GM19455 (cell line): ENCODE results near the gene SNX11.

ENCODE experiments used
- ATAC-seq: cut with Tn5 transposase; IDR thresholded peaks from one replicate; pipeline ENCODE4 v1.9.1; 2021; ENCODE audit not compliant: unreplicated experiment

The SNX11 gene

GRCh38 chr17:48131216-48131824, 23.8 kb downstream of the SNX11 start:
- no peak for ATAC-seq

GRCh38 chr17:48132385-48132784, 24.8 kb downstream of the SNX11 start:
- ATAC-seq, result no peak

GRCh38 chr17:48134912-48135480, 27.4 kb downstream of the SNX11 start:
- ATAC-seq, result no peak

- ATAC-seq, result no peak
Measured at GRCh38 chr17:48137656-48138055, 30.1 kb downstream of the SNX11 start.

- no peak for ATAC-seq
Measured at GRCh38 chr17:48139944-48140343, 32.4 kb downstream of the SNX11 start.

GRCh38 chr17:48143629-48144028, 36.1 kb downstream of the SNX11 start:
- ATAC-seq, result no peak

- no peak for ATAC-seq
Measured at GRCh38 chr17:48144231-48144630, 36.7 kb downstream of the SNX11 start.

- ATAC-seq, result no peak
Measured at GRCh38 chr17:48144976-48145798, 37.6 kb downstream of the SNX11 start.

GRCh38 chr17:48148029-48148770, 40.6 kb downstream of the SNX11 start:
- ATAC-seq, result no peak

GRCh38 chr17:48148854-48149786, 41.6 kb downstream of the SNX11 start:
- ATAC-seq, result no peak

GRCh38 chr17:48149787-48150463, 42.4 kb downstream of the SNX11 start:
- ATAC-seq, result no peak

GRCh38 chr17:48150597-48151001, 43.0 kb downstream of the SNX11 start:
- ATAC-seq, result no peak

GRCh38 chr17:48151220-48151619, 43.7 kb downstream of the SNX11 start:
- ATAC-seq, result no peak

- no peak for ATAC-seq
Measured at GRCh38 chr17:48152289-48152688, 44.7 kb downstream of the SNX11 start.

- no peak for ATAC-seq
Measured at GRCh38 chr17:48153691-48154358, 46.3 kb downstream of the SNX11 start.

GRCh38 chr17:48155889-48156611, 48.5 kb downstream of the SNX11 start:
- ATAC-seq, result no peak

- no peak for ATAC-seq
Measured at GRCh38 chr17:48159232-48159631, 51.7 kb downstream of the SNX11 start.

- ATAC-seq, result no peak
Measured at GRCh38 chr17:48160177-48161081, 52.9 kb downstream of the SNX11 start.
